ENCODE data around the gene SREBF2. TPM values are rescaled to one million over a fixed set of nuclear protein-coding genes. Genes with fewer than 3 reads are reported as not detected.
"Not testable (repeated sequence)": the region's sequence is repeated elsewhere in the genome, so short reads cannot be mapped to it uniquely, and the experiment has no call there.

Gene SREBF2
- total RNA-seq, 1 donor from 2014 or later, result 119 TPM

- H3K36me3 Mint-ChIP-seq, result no peaks in the 10 kb centered on the region
- no peaks in the 10 kb centered on the region for H3K27me3 Mint-ChIP-seq
- H3K27ac Mint-ChIP-seq, result peak overlapping the region; percentile 14
- H3K9me3 Mint-ChIP-seq, result no peaks in the 10 kb centered on the region
- DNase-seq (ENCODE audit: extremely low spot score, unreplicated experiment), result no peak
- peaks cover 21% of the 10 kb centered on the region for H3K4me1 Mint-ChIP-seq (ENCODE audit: unreplicated experiment)
- no peak for TF ChIP-seq CTCF (conservative IDR thresholded peaks at IDR 0.05)
- H3K4me3 Mint-ChIP-seq, result no peak overlapping the region
These were observed 30.6 kb downstream of the SREBF2 start for GRCh38 chr22:41863472-41863871.

GRCh38 chr22:41868556-41868955 is 35.7 kb downstream of the SREBF2 start:
- no peaks in the 10 kb centered on the region for H3K27me3 Mint-ChIP-seq
- H3K27ac Mint-ChIP-seq, result no peak overlapping the region
- H3K4me1 Mint-ChIP-seq (ENCODE audit: unreplicated experiment), result peaks cover 1% of the 10 kb centered on the region
- no peaks in the 10 kb centered on the region for H3K9me3 Mint-ChIP-seq
- H3K36me3 Mint-ChIP-seq, result peaks cover 9% of the 10 kb centered on the region
- H3K4me3 Mint-ChIP-seq, result no peak overlapping the region
- no peak for DNase-seq (ENCODE audit: extremely low spot score, unreplicated experiment)
- TF ChIP-seq CTCF (conservative IDR thresholded peaks at IDR 0.05), result no peak

GRCh38 chr22:41870081-41870480 is 37.2 kb downstream of the SREBF2 start:
- DNase-seq (ENCODE audit: extremely low spot score, unreplicated experiment); H3K9me3 Mint-ChIP-seq; H3K27me3 Mint-ChIP-seq; H3K27ac Mint-ChIP-seq; H3K4me1 Mint-ChIP-seq (ENCODE audit: unreplicated experiment); H3K4me3 Mint-ChIP-seq: not testable (repeated sequence)
- H3K36me3 Mint-ChIP-seq, result peaks cover 11% of the 10 kb centered on the region

GRCh38 chr22:41870786-41871185 is 37.9 kb downstream of the SREBF2 start:
- Mint-ChIP-seq H3K4me1 (ENCODE audit: unreplicated experiment) (no peaks in the 10 kb centered on the region), H3K36me3 (peaks cover 13% of the 10 kb centered on the region), H3K9me3 (no peaks in the 10 kb centered on the region), H3K27ac (no peak overlapping the region), H3K4me3 (no peak overlapping the region), H3K27me3 (no peaks in the 10 kb centered on the region)
- no peak for TF ChIP-seq CTCF (conservative IDR thresholded peaks at IDR 0.05)
- DNase-seq (ENCODE audit: extremely low spot score, unreplicated experiment), result no peak

GRCh38 chr22:41873391-41873790 is 40.5 kb downstream of the SREBF2 start:
- Mint-ChIP-seq H3K4me3 (no peak overlapping the region), H3K9me3 (no peaks in the 10 kb centered on the region), H3K27me3 (no peaks in the 10 kb centered on the region), H3K4me1 (ENCODE audit: unreplicated experiment) (no peaks in the 10 kb centered on the region), H3K27ac (no peak overlapping the region), H3K36me3 (peaks cover 20% of the 10 kb centered on the region)
- no peak for TF ChIP-seq CTCF (conservative IDR thresholded peaks at IDR 0.05)
- no peak for DNase-seq (ENCODE audit: extremely low spot score, unreplicated experiment)

- no peak for TF ChIP-seq CTCF (conservative IDR thresholded peaks at IDR 0.05)
- H3K27me3 Mint-ChIP-seq, result no peaks in the 10 kb centered on the region
- no peaks in the 10 kb centered on the region for H3K9me3 Mint-ChIP-seq
- no peak overlapping the region for H3K27ac Mint-ChIP-seq
- H3K36me3 Mint-ChIP-seq, result peaks cover 24% of the 10 kb centered on the region
- DNase-seq (ENCODE audit: extremely low spot score, unreplicated experiment), result no peak
- H3K4me1 Mint-ChIP-seq (ENCODE audit: unreplicated experiment), result no peaks in the 10 kb centered on the region
- H3K4me3 Mint-ChIP-seq, result no peak overlapping the region
These were observed 41.2 kb downstream of the SREBF2 start for GRCh38 chr22:41874090-41874489.

Data from type B pancreatic cell (in vitro differentiated cells).